HEK293 (cell line): ENCODE measurements around the gene BCL7C.

Source experiments
- BCL11B ChIP-seq: fragments of 450-650 bp; formaldehyde crosslinking; IDR thresholded peaks from 2 replicates; pipeline ENCODE4 v1.5.1; 2016; ENCODE audit warnings: low read depth, missing biosample characterization, missing genetic modification characterization
- KLF1 ChIP-seq: fragments of 450-650 bp; formaldehyde crosslinking; IDR thresholded peaks from 2 replicates; pipeline ENCODE4 v1.5.1; 2016; ENCODE audit warnings: missing biosample characterization, missing genetic modification characterization
- KLF9 ChIP-seq: fragments of 450-650 bp; formaldehyde crosslinking; IDR thresholded peaks from 2 replicates; pipeline ENCODE4 v1.5.1; 2016; ENCODE audit warnings: missing biosample characterization, missing genetic modification characterization, low read depth
- YY2 ChIP-seq: fragments of 450-650 bp; formaldehyde crosslinking; IDR thresholded peaks from 2 replicates; pipeline ENCODE4 v1.5.1; 2016; ENCODE audit warnings: missing biosample characterization, missing genetic modification characterization
- ZBTB26 ChIP-seq: fragments of 450-650 bp; formaldehyde crosslinking; optimal IDR thresholded peaks from 2 replicates; pipeline ENCODE3; 2016; ENCODE audit warnings: missing biosample characterization, mild to moderate bottlenecking, missing genetic modification characterization
- ZBTB48 ChIP-seq: fragments of 450-650 bp; formaldehyde crosslinking; IDR thresholded peaks from 2 replicates; pipeline ENCODE4 v1.5.1; 2016; ENCODE audit warnings: missing biosample characterization, missing genetic modification characterization
- ZBTB7A ChIP-seq: fragments of 450-650 bp; formaldehyde crosslinking; IDR thresholded peaks from 2 replicates; pipeline ENCODE4 v1.5.1; 2016; ENCODE audit warnings: low read depth, missing biosample characterization, missing genetic modification characterization
- ZFP3 ChIP-seq: fragments of 450-650 bp; formaldehyde crosslinking; IDR thresholded peaks from 2 replicates; pipeline ENCODE4 v1.5.1; 2016; ENCODE audit warnings: low read depth, missing biosample characterization, missing genetic modification characterization
- ZNF10 ChIP-seq: fragments of 450-650 bp; formaldehyde crosslinking; IDR thresholded peaks from 2 replicates; pipeline ENCODE4 v1.5.1; 2017; ENCODE audit warnings: missing biosample characterization, missing genetic modification characterization
- ZNF140 ChIP-seq: fragments of 450-650 bp; formaldehyde crosslinking; IDR thresholded peaks from 2 replicates; pipeline ENCODE4 v1.5.1; 2016; ENCODE audit warnings: missing biosample characterization, missing genetic modification characterization
- ZNF184 ChIP-seq: fragments of 450-650 bp; IDR thresholded peaks from 2 replicates; pipeline ENCODE4 v1.5.1; 2018; ENCODE audit warnings: missing biosample characterization, mild to moderate bottlenecking, missing genetic modification characterization
- ZNF2 ChIP-seq: fragments of 450-650 bp; formaldehyde crosslinking; IDR thresholded peaks from 2 replicates; pipeline ENCODE4 v1.5.1; 2016; ENCODE audit warnings: missing biosample characterization, missing genetic modification characterization
- ZNF202 ChIP-seq: fragments of 450-650 bp; formaldehyde crosslinking; IDR thresholded peaks from 2 replicates; pipeline ENCODE4 v1.5.1; 2016; ENCODE audit warnings: missing biosample characterization, missing genetic modification characterization, borderline replicate concordance
- ZNF24 ChIP-seq: fragments of 450-650 bp; formaldehyde crosslinking; IDR thresholded peaks from 2 replicates; pipeline ENCODE4 v1.5.1; 2016; ENCODE audit warnings: missing biosample characterization, missing genetic modification characterization
- ZNF274 ChIP-seq, 2 experiments: fragments of 200-500 bp in 1 of 2; fragments of 450-650 bp in 1 of 2; sonication (Bioruptor generic) in 1 of 2; formaldehyde crosslinking in 1 of 2; IDR thresholded peaks; 2 replicates each; pipeline versions ENCODE4 v1.5.1 to v1.6.1; 2014 to 2016; ENCODE audit warnings: borderline replicate concordance in 1 of 2, inconsistent platforms in 1 of 2, low read length in 1 of 2, missing biosample characterization in 1 of 2, missing genetic modification characterization in 1 of 2
- ZNF335 ChIP-seq: fragments of 450-650 bp; formaldehyde crosslinking; conservative IDR thresholded peaks from 2 replicates; pipeline ENCODE4 v1.5.1; 2016; ENCODE audit warnings: missing biosample characterization, missing genetic modification characterization
- ZNF510 ChIP-seq: fragments of 450-650 bp; formaldehyde crosslinking; IDR thresholded peaks from 2 replicates; pipeline ENCODE4 v1.5.1; 2018; ENCODE audit warnings: mild to moderate bottlenecking, missing genetic modification characterization, missing biosample characterization; ENCODE audit not compliant: insufficient replicate concordance
- ZNF548 ChIP-seq: fragments of 450-650 bp; formaldehyde crosslinking; IDR thresholded peaks from 2 replicates; pipeline ENCODE4 v1.5.1; 2016; ENCODE audit warnings: missing biosample characterization, missing genetic modification characterization
- ZNF561 ChIP-seq: fragments of 450-650 bp; IDR thresholded peaks from 2 replicates; pipeline ENCODE4 v1.5.1; 2018; ENCODE audit warnings: missing biosample characterization, missing genetic modification characterization, borderline replicate concordance
- ZNF571 ChIP-seq: fragments of 450-650 bp; formaldehyde crosslinking; IDR thresholded peaks from 2 replicates; pipeline ENCODE4 v1.5.0; 2017; ENCODE audit warnings: missing biosample characterization, missing genetic modification characterization
- ZNF623 ChIP-seq: fragments of 450-650 bp; formaldehyde crosslinking; IDR thresholded peaks from 2 replicates; pipeline ENCODE4 v1.5.1; 2016; ENCODE audit warnings: missing biosample characterization, missing genetic modification characterization
- ZNF639 ChIP-seq: fragments of 450-650 bp; formaldehyde crosslinking; IDR thresholded peaks from 2 replicates; pipeline ENCODE4 v1.5.1; 2016; ENCODE audit warnings: missing biosample characterization, missing genetic modification characterization
- ZNF654 ChIP-seq: fragments of 450-650 bp; formaldehyde crosslinking; IDR thresholded peaks from 2 replicates; pipeline ENCODE4 v1.5.1; 2016; ENCODE audit warnings: low read depth, missing biosample characterization, missing genetic modification characterization
- ZNF747 ChIP-seq: fragments of 450-650 bp; formaldehyde crosslinking; IDR thresholded peaks from 2 replicates; pipeline ENCODE4 v1.5.1; 2016; ENCODE audit warnings: missing biosample characterization, missing genetic modification characterization
- ZNF837 ChIP-seq: fragments of 450-650 bp; formaldehyde crosslinking; IDR thresholded peaks from 2 replicates; pipeline ENCODE4 v1.5.1; 2016; ENCODE audit warnings: missing biosample characterization, missing genetic modification characterization
- ZSCAN5A ChIP-seq: fragments of 450-650 bp; formaldehyde crosslinking; IDR thresholded peaks from 2 replicates; pipeline ENCODE4 v1.5.1; 2016; ENCODE audit warnings: missing biosample characterization, missing genetic modification characterization
- TF ChIP-seq, protein P1 (sequence below): fragments of 450-650 bp; formaldehyde crosslinking; IDR thresholded peaks from 2 replicates; pipeline ENCODE4 v1.5.0; 2017; ENCODE audit warnings: missing biosample characterization, missing genetic modification characterization, borderline replicate concordance
- TF ChIP-seq, protein P2 (sequence below): fragments of 450-650 bp; formaldehyde crosslinking; IDR thresholded peaks from 2 replicates; pipeline ENCODE4 v1.5.1; 2016; ENCODE audit warnings: missing biosample characterization, missing genetic modification characterization
- TF ChIP-seq, protein P3 (sequence below): sonication (generic); formaldehyde crosslinking; IDR thresholded peaks from 2 replicates; pipeline ENCODE4 v1.8.1; 2022; ENCODE audit warnings: mild to moderate bottlenecking, moderate library complexity, missing genetic modification reagents

The BCL7C gene

DNA sequence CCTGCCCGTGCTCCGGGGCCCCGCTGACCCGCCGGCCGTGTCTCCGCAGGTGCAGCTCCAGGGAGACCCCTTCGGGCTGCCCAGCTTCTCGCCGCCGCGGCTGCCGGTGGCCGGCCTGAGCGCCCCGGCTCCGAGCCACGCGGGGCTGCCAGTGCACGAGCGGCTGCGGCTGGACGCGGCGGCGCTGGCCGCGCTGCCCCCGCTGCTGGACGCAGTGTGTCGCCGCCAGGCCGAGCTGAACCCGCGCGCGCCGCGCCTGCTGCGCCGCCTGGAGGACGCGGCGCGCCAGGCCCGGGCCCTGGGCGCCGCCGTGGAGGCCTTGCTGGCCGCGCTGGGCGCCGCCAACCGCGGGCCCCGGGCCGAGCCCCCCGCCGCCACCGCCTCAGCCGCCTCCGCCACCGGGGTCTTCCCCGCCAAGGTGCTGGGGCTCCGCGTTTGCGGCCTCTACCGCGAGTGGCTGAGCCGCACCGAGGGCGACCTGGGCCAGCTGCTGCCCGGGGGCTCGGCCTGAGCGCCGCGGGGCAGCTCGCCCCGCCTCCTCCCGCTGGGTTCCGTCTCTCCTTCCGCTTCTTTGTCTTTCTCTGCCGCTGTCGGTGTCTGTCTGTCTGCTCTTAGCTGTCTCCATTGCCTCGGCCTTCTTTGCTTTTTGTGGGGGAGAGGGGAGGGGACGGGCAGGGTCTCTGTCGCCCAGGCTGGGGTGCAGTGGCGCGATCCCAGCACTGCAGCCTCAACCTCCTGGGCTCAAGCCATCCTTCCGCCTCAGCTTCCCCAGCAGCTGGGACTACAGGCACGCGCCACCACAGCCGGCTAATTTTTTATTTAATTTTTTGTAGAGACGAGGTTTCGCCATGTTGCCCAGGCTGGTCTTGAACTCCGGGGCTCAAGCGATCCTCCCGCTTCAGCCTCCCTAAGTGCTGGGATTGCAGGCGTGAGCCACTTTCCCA lies 8.4 kb upstream of the BCL7C start (continued):
- no peak for TF ChIP-seq ZNF623 (tag by site-specific recombination)
- TF ChIP-seq ZNF274 (IDR thresholded peaks at IDR 0.05; ENCODE audit: low read length), result no peak
- no peak for TF ChIP-seq ZNF274 (tag by site-specific recombination; IDR thresholded peaks at IDR 0.05; ENCODE audit: borderline replicate concordance)
- TF ChIP-seq, protein P1, sequence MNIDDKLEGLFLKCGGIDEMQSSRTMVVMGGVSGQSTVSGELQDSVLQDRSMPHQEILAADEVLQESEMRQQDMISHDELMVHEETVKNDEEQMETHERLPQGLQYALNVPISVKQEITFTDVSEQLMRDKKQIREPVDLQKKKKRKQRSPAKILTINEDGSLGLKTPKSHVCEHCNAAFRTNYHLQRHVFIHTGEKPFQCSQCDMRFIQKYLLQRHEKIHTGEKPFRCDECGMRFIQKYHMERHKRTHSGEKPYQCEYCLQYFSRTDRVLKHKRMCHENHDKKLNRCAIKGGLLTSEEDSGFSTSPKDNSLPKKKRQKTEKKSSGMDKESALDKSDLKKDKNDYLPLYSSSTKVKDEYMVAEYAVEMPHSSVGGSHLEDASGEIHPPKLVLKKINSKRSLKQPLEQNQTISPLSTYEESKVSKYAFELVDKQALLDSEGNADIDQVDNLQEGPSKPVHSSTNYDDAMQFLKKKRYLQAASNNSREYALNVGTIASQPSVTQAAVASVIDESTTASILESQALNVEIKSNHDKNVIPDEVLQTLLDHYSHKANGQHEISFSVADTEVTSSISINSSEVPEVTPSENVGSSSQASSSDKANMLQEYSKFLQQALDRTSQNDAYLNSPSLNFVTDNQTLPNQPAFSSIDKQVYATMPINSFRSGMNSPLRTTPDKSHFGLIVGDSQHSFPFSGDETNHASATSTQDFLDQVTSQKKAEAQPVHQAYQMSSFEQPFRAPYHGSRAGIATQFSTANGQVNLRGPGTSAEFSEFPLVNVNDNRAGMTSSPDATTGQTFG (tag by site-specific recombination), result no peak
- no peak for TF ChIP-seq BCL11B
- TF ChIP-seq ZNF510 (tag by site-specific recombination), result no peak
- no peak for TF ChIP-seq KLF1 (tag by site-specific recombination)
- peak; percentile 52 for TF ChIP-seq ZNF335
- peak; percentile 51 for TF ChIP-seq ZBTB26 (tag by site-specific recombination)
- no peak for TF ChIP-seq ZNF202 (tag by site-specific recombination)
- TF ChIP-seq, protein P2, sequence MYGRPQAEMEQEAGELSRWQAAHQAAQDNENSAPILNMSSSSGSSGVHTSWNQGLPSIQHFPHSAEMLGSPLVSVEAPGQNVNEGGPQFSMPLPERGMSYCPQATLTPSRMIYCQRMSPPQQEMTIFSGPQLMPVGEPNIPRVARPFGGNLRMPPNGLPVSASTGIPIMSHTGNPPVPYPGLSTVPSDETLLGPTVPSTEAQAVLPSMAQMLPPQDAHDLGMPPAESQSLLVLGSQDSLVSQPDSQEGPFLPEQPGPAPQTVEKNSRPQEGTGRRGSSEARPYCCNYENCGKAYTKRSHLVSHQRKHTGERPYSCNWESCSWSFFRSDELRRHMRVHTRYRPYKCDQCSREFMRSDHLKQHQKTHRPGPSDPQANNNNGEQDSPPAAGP (tag by site-specific recombination), result peak; percentile 67
- 0 out of 2 replicates have a peak, but pooled peaks have one; percentile 2 for TF ChIP-seq ZNF561 (tag by site-specific recombination)
- TF ChIP-seq ZNF140 (tag by site-specific recombination), result no peak
- TF ChIP-seq, protein P3, sequence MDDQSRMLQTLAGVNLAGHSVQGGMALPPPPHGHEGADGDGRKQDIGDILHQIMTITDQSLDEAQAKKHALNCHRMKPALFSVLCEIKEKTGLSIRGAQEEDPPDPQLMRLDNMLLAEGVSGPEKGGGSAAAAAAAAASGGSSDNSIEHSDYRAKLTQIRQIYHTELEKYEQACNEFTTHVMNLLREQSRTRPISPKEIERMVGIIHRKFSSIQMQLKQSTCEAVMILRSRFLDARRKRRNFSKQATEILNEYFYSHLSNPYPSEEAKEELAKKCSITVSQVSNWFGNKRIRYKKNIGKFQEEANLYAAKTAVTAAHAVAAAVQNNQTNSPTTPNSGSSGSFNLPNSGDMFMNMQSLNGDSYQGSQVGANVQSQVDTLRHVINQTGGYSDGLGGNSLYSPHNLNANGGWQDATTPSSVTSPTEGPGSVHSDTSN (CRISPR knock-in tag), result peak; percentile 67
- TF ChIP-seq ZNF639 (tag by site-specific recombination), result no peak
- TF ChIP-seq ZSCAN5A (tag by site-specific recombination), result peak; percentile 59; the same call in 1 of the 2 replicates
- TF ChIP-seq ZFP3 (tag by site-specific recombination), result no peak
- peak; percentile 58; the same call in 1 of the 2 replicates for TF ChIP-seq ZNF2 (tag by site-specific recombination)
- TF ChIP-seq ZBTB48, result no peak
- TF ChIP-seq KLF9 (tag by site-specific recombination), result peak; percentile 72
- no peak for TF ChIP-seq ZNF837 (tag by site-specific recombination)
- TF ChIP-seq YY2 (tag by site-specific recombination), result no peak
- TF ChIP-seq ZNF24 (tag by site-specific recombination), result 0 out of 2 replicates have a peak, but pooled peaks have one; percentile 33
- 0 out of 2 replicates have a peak, but pooled peaks have one; percentile 34 for TF ChIP-seq ZBTB7A (tag by site-specific recombination)
- TF ChIP-seq ZNF548 (tag by site-specific recombination), result no peak
- no peak for TF ChIP-seq ZNF184 (tag by site-specific recombination)
- no peak for TF ChIP-seq ZNF571 (tag by site-specific recombination)
- no peak for TF ChIP-seq ZNF747 (tag by site-specific recombination)
- no peak for TF ChIP-seq ZNF10 (tag by site-specific recombination)
- no peak for TF ChIP-seq ZNF654
